GM10266 (cell line): ENCODE measurements around the gene HAGHL.

ENCODE experiments used
- DNase-seq: peaks from one replicate; pipeline ENCODE4 v3.0.0; 2012; ENCODE audit errors: extremely low spot score
- CTCF ChIP-seq: IDR thresholded peaks from 2 replicates; pipeline ENCODE4 v1.5.1; 2012; ENCODE audit warnings: mild to moderate bottlenecking, low read depth; ENCODE audit not compliant: control insufficient read depth, insufficient read depth; ENCODE audit errors: missing control alignments

The HAGHL gene

GRCh38 chr16:760065-760464, 33.2 kb downstream of the HAGHL start:
- no peak for TF ChIP-seq CTCF
- no peak for DNase-seq

GRCh38 chr16:760545-761343, 33.8 kb downstream of the HAGHL start, which contains the start of gene MSLN:
Gene MSLN (plus strand): TSS chr16:760734. CDS start chr16:762681, 1,947 bp downstream.
- no peak for TF ChIP-seq CTCF
- no peak for DNase-seq

- no peak for TF ChIP-seq CTCF
- DNase-seq, result no peak
Observed at GRCh38 chr16:761625-762513, 35.0 kb downstream of the HAGHL start.

- no peak for TF ChIP-seq CTCF
- no peak for DNase-seq
Observed at GRCh38 chr16:762595-763268, 35.8 kb downstream of the HAGHL start.

GRCh38 chr16:763369-764183, 36.7 kb downstream of the HAGHL start:
- DNase-seq, result no peak
- TF ChIP-seq CTCF, result no peak

- TF ChIP-seq CTCF, result no peak
- no peak for DNase-seq
Observed at GRCh38 chr16:764184-764750, 37.4 kb downstream of the HAGHL start.
